HG03103 (cell line): Measurements from ENCODE around the gene SLCO3A1.
A peak's percentile ranks its signal among the peaks of the same experiment; 100 is the strongest.

ENCODE experiments used
- ATAC-seq: cut with Tn5 transposase; IDR thresholded peaks from one replicate; pipeline ENCODE4 v1.9.1; 2021; ENCODE audit warnings: low read depth; ENCODE audit not compliant: unreplicated experiment

SLCO3A1 gene

GRCh38 chr15:92083190-92083589 lies 229.7 kb downstream of the SLCO3A1 start:
- no peak for ATAC-seq

- no peak for ATAC-seq
Measured at GRCh38 chr15:92087211-92087610, 233.7 kb downstream of the SLCO3A1 start.

GRCh38 chr15:92091155-92091734 lies 237.7 kb downstream of the SLCO3A1 start:
- ATAC-seq: no peak

GRCh38 chr15:92092289-92093105 lies 239.0 kb downstream of the SLCO3A1 start:
- ATAC-seq: no peak

GRCh38 chr15:92095693-92096092 lies 242.2 kb downstream of the SLCO3A1 start:
- ATAC-seq: peak; percentile 59

GRCh38 chr15:92097474-92098178 lies 244.1 kb downstream of the SLCO3A1 start:
- no peak for ATAC-seq

GRCh38 chr15:92098869-92099268 lies 245.4 kb downstream of the SLCO3A1 start:
- no peak for ATAC-seq

GRCh38 chr15:92100301-92100700 lies 246.8 kb downstream of the SLCO3A1 start:
- ATAC-seq: no peak

- ATAC-seq: no peak
Measured at GRCh38 chr15:92100751-92101150, 247.2 kb downstream of the SLCO3A1 start.

- peak; percentile 60 for ATAC-seq
Measured at GRCh38 chr15:92101708-92102394, 248.3 kb downstream of the SLCO3A1 start.

GRCh38 chr15:92102395-92102755 lies 248.9 kb downstream of the SLCO3A1 start:
- ATAC-seq: peak; percentile 36

- ATAC-seq: no peak
Measured at GRCh38 chr15:92104072-92104471, 250.6 kb downstream of the SLCO3A1 start.

GRCh38 chr15:92105611-92106010 lies 252.1 kb downstream of the SLCO3A1 start:
- no peak for ATAC-seq

- no peak for ATAC-seq
Measured at GRCh38 chr15:92107510-92107909, 254.0 kb downstream of the SLCO3A1 start.

- ATAC-seq: no peak
Measured at GRCh38 chr15:92109191-92109873, 255.8 kb downstream of the SLCO3A1 start.

GRCh38 chr15:92111291-92111690 lies 257.8 kb downstream of the SLCO3A1 start:
- ATAC-seq: no peak

GRCh38 chr15:92111751-92112150 lies 258.2 kb downstream of the SLCO3A1 start:
- no peak for ATAC-seq

GRCh38 chr15:92112180-92112579 lies 258.7 kb downstream of the SLCO3A1 start:
- no peak for ATAC-seq

- ATAC-seq: no peak
Measured at GRCh38 chr15:92112711-92113110, 259.2 kb downstream of the SLCO3A1 start.

- ATAC-seq: no peak
Measured at GRCh38 chr15:92113832-92114231, 260.3 kb downstream of the SLCO3A1 start.
